ENCODE results near the gene IRF5.

Gene IRF5

GRCh38 chr7:128919881-128920799 is 17.6 kb upstream of the IRF5 start:
- in situ Hi-C loops (cut with MboI; ENCODE audit: low sequenced_read_pairs): no loop called here

GRCh38 chr7:128920913-128921582 is 16.7 kb upstream of the IRF5 start:
- in situ Hi-C loops (cut with MboI; ENCODE audit: low sequenced_read_pairs): no loop called here

- in situ Hi-C loops (cut with MboI; ENCODE audit: low sequenced_read_pairs): no loop called here
Observed at GRCh38 chr7:128921866-128922440, 15.8 kb upstream of the IRF5 start.

GRCh38 chr7:128922496-128923410 is 15.0 kb upstream of the IRF5 start:
- in situ Hi-C loops (cut with MboI; ENCODE audit: low sequenced_read_pairs): no loop called here

- in situ Hi-C loops (cut with MboI; ENCODE audit: low sequenced_read_pairs): no loop called here
Observed at GRCh38 chr7:128923411-128923800, 14.3 kb upstream of the IRF5 start.

- in situ Hi-C loops (cut with MboI; ENCODE audit: low sequenced_read_pairs): no loop called here
Observed at GRCh38 chr7:128924707-128925588, 12.8 kb upstream of the IRF5 start.

GRCh38 chr7:128928159-128928813 is 9.4 kb upstream of the IRF5 start:
- in situ Hi-C loops (cut with MboI; ENCODE audit: low sequenced_read_pairs): no loop called here

GRCh38 chr7:128928882-128929788 is 8.6 kb upstream of the IRF5 start:
- in situ Hi-C loops (cut with MboI; ENCODE audit: low sequenced_read_pairs): no loop called here

- in situ Hi-C loops (cut with MboI; ENCODE audit: low sequenced_read_pairs): no loop called here
Observed at GRCh38 chr7:128931190-128931798, 6.4 kb upstream of the IRF5 start.

- in situ Hi-C loops (cut with MboI; ENCODE audit: low sequenced_read_pairs): no loop called here
Observed at GRCh38 chr7:128931965-128932861, 5.5 kb upstream of the IRF5 start.

GRCh38 chr7:128932862-128933179 is 4.9 kb upstream of the IRF5 start:
- in situ Hi-C loops (cut with MboI; ENCODE audit: low sequenced_read_pairs): no loop called here

- in situ Hi-C loops (cut with MboI; ENCODE audit: low sequenced_read_pairs): no loop called here
Observed at GRCh38 chr7:128933180-128933891, 4.4 kb upstream of the IRF5 start.

GRCh38 chr7:128934361-128935341 is 3.1 kb upstream of the IRF5 start:
- in situ Hi-C loops (cut with MboI; ENCODE audit: low sequenced_read_pairs): no loop called here

GRCh38 chr7:128935342-128935730 is 2.4 kb upstream of the IRF5 start:
- in situ Hi-C loops (cut with MboI; ENCODE audit: low sequenced_read_pairs): no loop called here

GRCh38 chr7:128936798-128937197 is 929 bp upstream of the IRF5 start:
- in situ Hi-C loops (cut with MboI; ENCODE audit: low sequenced_read_pairs): no loop called here

Measured in HL-60/S4 treated with phorbol 12-myristate 13-acetate at 8.2 ng/mL for 4 days and 3 days (cell line).